ENCODE measurements around the gene LDLRAD4.

DNA sequence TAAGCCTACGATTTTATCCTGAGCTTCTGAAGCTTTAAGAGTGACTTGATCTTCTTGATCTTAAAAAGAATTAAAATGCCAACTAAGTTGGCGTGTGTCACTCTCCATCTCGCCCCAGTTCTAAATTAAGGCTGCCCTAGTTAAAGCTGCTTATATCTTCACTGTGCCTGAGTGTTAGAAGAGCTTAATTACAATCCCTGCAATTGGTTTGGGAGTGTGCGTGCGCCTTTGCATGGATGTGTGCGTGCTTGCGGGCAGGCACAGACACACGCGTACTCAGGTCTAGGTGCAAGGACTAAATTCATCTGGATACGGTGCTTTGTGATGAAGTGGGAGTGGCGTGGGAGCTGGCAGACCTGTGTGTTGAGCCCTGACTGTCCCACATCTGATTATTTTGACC, 306.3 kb downstream of the LDLRAD4 start:
- TF ChIP-seq, protein P1, sequence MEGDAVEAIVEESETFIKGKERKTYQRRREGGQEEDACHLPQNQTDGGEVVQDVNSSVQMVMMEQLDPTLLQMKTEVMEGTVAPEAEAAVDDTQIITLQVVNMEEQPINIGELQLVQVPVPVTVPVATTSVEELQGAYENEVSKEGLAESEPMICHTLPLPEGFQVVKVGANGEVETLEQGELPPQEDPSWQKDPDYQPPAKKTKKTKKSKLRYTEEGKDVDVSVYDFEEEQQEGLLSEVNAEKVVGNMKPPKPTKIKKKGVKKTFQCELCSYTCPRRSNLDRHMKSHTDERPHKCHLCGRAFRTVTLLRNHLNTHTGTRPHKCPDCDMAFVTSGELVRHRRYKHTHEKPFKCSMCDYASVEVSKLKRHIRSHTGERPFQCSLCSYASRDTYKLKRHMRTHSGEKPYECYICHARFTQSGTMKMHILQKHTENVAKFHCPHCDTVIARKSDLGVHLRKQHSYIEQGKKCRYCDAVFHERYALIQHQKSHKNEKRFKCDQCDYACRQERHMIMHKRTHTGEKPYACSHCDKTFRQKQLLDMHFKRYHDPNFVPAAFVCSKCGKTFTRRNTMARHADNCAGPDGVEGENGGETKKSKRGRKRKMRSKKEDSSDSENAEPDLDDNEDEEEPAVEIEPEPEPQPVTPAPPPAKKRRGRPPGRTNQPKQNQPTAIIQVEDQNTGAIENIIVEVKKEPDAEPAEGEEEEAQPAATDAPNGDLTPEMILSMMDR (IDR thresholded peaks at IDR 0.05) = no peak
- no peak for TF ChIP-seq POLR2A (IDR thresholded peaks at IDR 0.05)

Data from lower leg skin (tissue), 3 donors.